IPS-20b (cell line): ENCODE data around the gene CCDC57.
"Not testable (repeated sequence)": the region's sequence is repeated elsewhere in the genome, so short reads cannot be mapped to it uniquely, and the experiment has no call there.

Experiments used
- H3K27ac ChIP-seq: one replicate; pipeline ENCODE4 v1.5.1; 2013; ENCODE audit warnings: low read length
- H3K27me3 ChIP-seq: 2 replicates; pipeline ENCODE4 v1.6.1; 2013; ENCODE audit warnings: mild to moderate bottlenecking, low read length, inconsistent platforms; ENCODE audit not compliant: insufficient read depth
- H3K36me3 ChIP-seq: 2 replicates; pipeline ENCODE4 v1.6.1; 2013; ENCODE audit warnings: low read depth, mild to moderate bottlenecking, inconsistent platforms, low read length, moderate library complexity; ENCODE audit not compliant: insufficient read depth
- H3K4me1 ChIP-seq: 2 replicates; pipeline ENCODE4 v1.6.1; 2013; ENCODE audit warnings: mild to moderate bottlenecking, control low read depth, inconsistent platforms, low read length, moderate library complexity; ENCODE audit not compliant: insufficient read depth
- H3K4me3 ChIP-seq: 2 replicates; pipeline ENCODE4 v1.5.1; 2013; ENCODE audit warnings: mild to moderate bottlenecking, low read length, inconsistent platforms
- H3K9ac ChIP-seq: 2 replicates; pipeline ENCODE4 v1.6.1; 2013; ENCODE audit warnings: low read depth, mild to moderate bottlenecking, inconsistent platforms, low read length, moderate library complexity
- H3K9me3 ChIP-seq: 2 replicates; pipeline ENCODE4 v1.6.1; 2013; ENCODE audit warnings: mild to moderate bottlenecking, low read depth, low read length, inconsistent platforms; ENCODE audit not compliant: insufficient read depth

The CCDC57 gene

GRCh38 chr17:82146663-82147654, 65.7 kb downstream of the CCDC57 start:
- no peak overlapping the region for H3K9ac ChIP-seq
- H3K9me3 ChIP-seq: no peaks in the 10 kb centered on the region
- no peaks in the 10 kb centered on the region for H3K27me3 ChIP-seq
- H3K27ac ChIP-seq: no peak overlapping the region
- no peak overlapping the region for H3K4me3 ChIP-seq
- no peaks in the 10 kb centered on the region for H3K4me1 ChIP-seq
- H3K36me3 ChIP-seq: no peaks in the 10 kb centered on the region

- Histone ChIP-seq H3K27ac (no peak overlapping the region), H3K4me3 (no peak overlapping the region), H3K9me3 (no peaks in the 10 kb centered on the region), H3K36me3 (no peaks in the 10 kb centered on the region), H3K9ac (no peak overlapping the region), H3K4me1 (no peaks in the 10 kb centered on the region), H3K27me3 (no peaks in the 10 kb centered on the region)
Measured at GRCh38 chr17:82145550-82146155, 67.0 kb downstream of the CCDC57 start.

GRCh38 chr17:82143333-82143732, 69.3 kb downstream of the CCDC57 start:
- no peaks in the 10 kb centered on the region for H3K27me3 ChIP-seq
- no peak overlapping the region for H3K4me3 ChIP-seq
- H3K27ac ChIP-seq: no peak overlapping the region
- no peaks in the 10 kb centered on the region for H3K4me1 ChIP-seq
- H3K36me3 ChIP-seq: no peaks in the 10 kb centered on the region
- H3K9me3 ChIP-seq: no peaks in the 10 kb centered on the region
- no peak overlapping the region for H3K9ac ChIP-seq

- H3K4me1 ChIP-seq, H3K4me3 ChIP-seq, H3K9ac ChIP-seq: not testable (repeated sequence)
Measured at GRCh38 chr17:82139961-82140360, 72.7 kb downstream of the CCDC57 start.

GRCh38 chr17:82138511-82138992, 74.1 kb downstream of the CCDC57 start:
- Histone ChIP-seq H3K9me3 (no peaks in the 10 kb centered on the region), H3K27me3 (no peaks in the 10 kb centered on the region), H3K36me3 (no peaks in the 10 kb centered on the region), H3K4me3 (no peak overlapping the region), H3K27ac (no peak overlapping the region), H3K9ac (no peak overlapping the region), H3K4me1 (no peaks in the 10 kb centered on the region)

More at GRCh38 chr17:82139961-82140360, 72.7 kb downstream of the CCDC57 start:
- not testable (repeated sequence) for H3K9me3 ChIP-seq, H3K27ac ChIP-seq, H3K36me3 ChIP-seq, H3K27me3 ChIP-seq

GRCh38 chr17:82134101-82134500, 78.5 kb downstream of the CCDC57 start:
- no peak overlapping the region for H3K4me3 ChIP-seq
- H3K9me3 ChIP-seq: no peaks in the 10 kb centered on the region
- no peak overlapping the region for H3K27ac ChIP-seq
- H3K9ac ChIP-seq: no peak overlapping the region
- no peaks in the 10 kb centered on the region for H3K36me3 ChIP-seq
- no peaks in the 10 kb centered on the region for H3K4me1 ChIP-seq
- no peaks in the 10 kb centered on the region for H3K27me3 ChIP-seq

- H3K27ac ChIP-seq, H3K9ac ChIP-seq: not testable (repeated sequence)
Measured at GRCh38 chr17:82133166-82133953, 79.3 kb downstream of the CCDC57 start.

GRCh38 chr17:82129095-82129494, 83.5 kb downstream of the CCDC57 start:
- Histone ChIP-seq H3K27ac (no peak overlapping the region), H3K36me3 (no peaks in the 10 kb centered on the region), H3K27me3 (no peaks in the 10 kb centered on the region), H3K4me1 (no peaks in the 10 kb centered on the region), H3K4me3 (no peak overlapping the region), H3K9me3 (no peaks in the 10 kb centered on the region), H3K9ac (no peak overlapping the region)

More at GRCh38 chr17:82133166-82133953, 79.3 kb downstream of the CCDC57 start:
- not testable (repeated sequence) for H3K36me3 ChIP-seq, H3K9me3 ChIP-seq, H3K4me1 ChIP-seq, H3K4me3 ChIP-seq, H3K27me3 ChIP-seq

GRCh38 chr17:82128287-82128686, 84.4 kb downstream of the CCDC57 start:
- H3K4me3 ChIP-seq: no peak overlapping the region
- H3K27ac ChIP-seq: no peak overlapping the region
- H3K27me3 ChIP-seq: no peaks in the 10 kb centered on the region
- H3K4me1 ChIP-seq: no peaks in the 10 kb centered on the region
- no peaks in the 10 kb centered on the region for H3K36me3 ChIP-seq
- no peak overlapping the region for H3K9ac ChIP-seq
- H3K9me3 ChIP-seq: no peaks in the 10 kb centered on the region

- no peak overlapping the region for H3K27ac ChIP-seq
Measured at GRCh38 chr17:82127704-82128103, 84.9 kb downstream of the CCDC57 start.

GRCh38 chr17:82127315-82127595, 85.4 kb downstream of the CCDC57 start:
- H3K36me3 ChIP-seq: no peaks in the 10 kb centered on the region
- H3K27ac ChIP-seq: no peak overlapping the region
- no peaks in the 10 kb centered on the region for H3K4me1 ChIP-seq
- H3K4me3 ChIP-seq: no peak overlapping the region
- H3K9me3 ChIP-seq: no peaks in the 10 kb centered on the region
- H3K9ac ChIP-seq: no peak overlapping the region
- H3K27me3 ChIP-seq: no peaks in the 10 kb centered on the region

More at GRCh38 chr17:82127704-82128103, 84.9 kb downstream of the CCDC57 start:
- Histone ChIP-seq H3K4me3 (no peak overlapping the region), H3K4me1 (no peaks in the 10 kb centered on the region), H3K9me3 (no peaks in the 10 kb centered on the region), H3K36me3 (no peaks in the 10 kb centered on the region), H3K9ac (no peak overlapping the region), H3K27me3 (no peaks in the 10 kb centered on the region)
